RWPE1 (cell line): ENCODE results near the gene TRIM47.
"Not testable (repeated sequence)": the region's sequence is repeated elsewhere in the genome, so short reads cannot be mapped to it uniquely, and the experiment has no call there.

Experiments
- CTCF ChIA-PET: fragments of 350-600 bp; sonication (Branson Sonifier 250); formaldehyde crosslinking; extraction: SDS; loops from one replicate; lab custom pipeline; 2021; lab: Yijun Ruan, JAX
- POLR2A ChIA-PET: fragments of 400-600 bp; formaldehyde crosslinking; extraction: SDS; loops from one replicate; lab custom pipeline; 2020; ENCODE audit warnings: antibody characterized with exemption; ENCODE audit not compliant: low non-redundant PET; lab: Yijun Ruan, JAX
- DNase-seq: peaks from one replicate; pipeline ENCODE4 v3.0.0; 2012; ENCODE audit warnings: low spot score
- H3K27ac ChIP-seq: fragments of 450-650 bp; 2 replicates; pipeline ENCODE4 v1.5.1; 2017
- TF ChIP-seq, protein P1 (sequence below): fragments of 450-650 bp; conservative IDR thresholded peaks from 2 replicates; pipeline ENCODE4 v1.5.1; 2017; ENCODE audit warnings: low read depth, mild to moderate bottlenecking

The TRIM47 gene

DNA sequence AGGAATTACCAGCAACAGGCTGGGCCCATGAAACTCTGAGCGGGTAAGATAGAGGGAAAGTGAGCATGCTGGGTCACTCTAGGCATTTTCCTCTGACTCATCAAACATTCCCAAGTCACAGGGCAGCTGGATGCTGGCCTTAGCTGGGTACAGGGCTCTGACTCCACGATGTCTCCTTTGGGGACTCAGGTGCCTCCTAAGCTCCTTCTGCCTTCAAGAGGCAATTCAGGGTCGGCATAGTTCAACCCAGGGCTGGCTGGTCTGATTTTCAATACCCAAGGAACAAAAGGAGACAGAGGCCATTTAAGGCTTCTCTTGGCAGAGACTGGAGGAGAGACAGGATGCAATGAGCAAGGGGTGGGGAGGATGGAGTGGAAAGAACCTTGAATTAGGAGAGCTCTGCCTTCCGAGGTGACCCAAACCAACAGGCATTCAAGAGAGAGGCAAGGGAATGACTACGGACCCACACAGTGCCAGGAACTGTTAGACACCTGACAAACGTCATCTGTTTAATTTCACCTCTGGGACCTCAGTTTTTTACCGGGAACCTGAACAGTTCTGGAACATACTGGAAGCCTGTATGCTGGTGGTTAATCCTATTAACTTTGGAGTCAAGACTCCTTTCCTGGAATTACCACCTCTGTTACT is 24.2 kb downstream of the TRIM47 start:
- TF ChIP-seq, protein P1, sequence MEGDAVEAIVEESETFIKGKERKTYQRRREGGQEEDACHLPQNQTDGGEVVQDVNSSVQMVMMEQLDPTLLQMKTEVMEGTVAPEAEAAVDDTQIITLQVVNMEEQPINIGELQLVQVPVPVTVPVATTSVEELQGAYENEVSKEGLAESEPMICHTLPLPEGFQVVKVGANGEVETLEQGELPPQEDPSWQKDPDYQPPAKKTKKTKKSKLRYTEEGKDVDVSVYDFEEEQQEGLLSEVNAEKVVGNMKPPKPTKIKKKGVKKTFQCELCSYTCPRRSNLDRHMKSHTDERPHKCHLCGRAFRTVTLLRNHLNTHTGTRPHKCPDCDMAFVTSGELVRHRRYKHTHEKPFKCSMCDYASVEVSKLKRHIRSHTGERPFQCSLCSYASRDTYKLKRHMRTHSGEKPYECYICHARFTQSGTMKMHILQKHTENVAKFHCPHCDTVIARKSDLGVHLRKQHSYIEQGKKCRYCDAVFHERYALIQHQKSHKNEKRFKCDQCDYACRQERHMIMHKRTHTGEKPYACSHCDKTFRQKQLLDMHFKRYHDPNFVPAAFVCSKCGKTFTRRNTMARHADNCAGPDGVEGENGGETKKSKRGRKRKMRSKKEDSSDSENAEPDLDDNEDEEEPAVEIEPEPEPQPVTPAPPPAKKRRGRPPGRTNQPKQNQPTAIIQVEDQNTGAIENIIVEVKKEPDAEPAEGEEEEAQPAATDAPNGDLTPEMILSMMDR, result no peak
- DNase-seq, result peak; percentile 60
- ChIA-PET CTCF (interaction anchor here (0.5 to 2.4 kb wide), 6 partner anchors 9 to 543 kb away, joined by 3 to 12 read pairs (median 3); no protein-coding TSS in a partner anchor), POLR2A (interaction anchor here (2.1 kb wide), 1 partner anchor 9 kb away, joined by 11 read pairs; the partner anchor contains the start of gene UNC13D)
- H3K27ac ChIP-seq, result peak overlapping the region; percentile 92

DNA sequence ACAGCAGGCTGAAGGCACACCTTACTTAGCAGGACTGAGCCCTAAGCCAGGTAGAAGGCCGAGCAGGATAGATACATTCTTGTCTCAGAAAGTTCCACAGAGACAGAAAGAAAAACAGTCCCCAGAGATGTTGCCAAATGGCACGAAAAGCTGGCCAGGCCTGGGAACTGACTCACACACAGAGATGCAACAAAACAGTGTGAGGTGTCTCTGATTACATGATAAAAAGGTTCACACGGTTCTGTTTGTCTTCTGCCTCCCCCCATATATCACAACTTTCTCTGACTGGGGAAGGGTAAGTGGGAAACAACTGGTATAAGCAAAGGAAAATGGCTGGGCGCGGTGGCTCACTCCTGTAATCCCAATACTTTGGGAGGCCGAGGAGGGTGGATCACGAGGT is 24.9 kb downstream of the TRIM47 start:
- TF ChIP-seq, protein P1, result no peak
- peak overlapping the region; percentile 92 for H3K27ac ChIP-seq
- ChIA-PET POLR2A (interaction anchor here (0.6 kb wide), 1 partner anchor 14 kb away, joined by 6 read pairs; no protein-coding TSS in a partner anchor), CTCF (interaction anchor here (0.5 to 2.4 kb wide), 5 partner anchors 8 to 542 kb away, joined by 3 to 12 read pairs (median 3); no protein-coding TSS in a partner anchor)
- no peak for DNase-seq

DNA sequence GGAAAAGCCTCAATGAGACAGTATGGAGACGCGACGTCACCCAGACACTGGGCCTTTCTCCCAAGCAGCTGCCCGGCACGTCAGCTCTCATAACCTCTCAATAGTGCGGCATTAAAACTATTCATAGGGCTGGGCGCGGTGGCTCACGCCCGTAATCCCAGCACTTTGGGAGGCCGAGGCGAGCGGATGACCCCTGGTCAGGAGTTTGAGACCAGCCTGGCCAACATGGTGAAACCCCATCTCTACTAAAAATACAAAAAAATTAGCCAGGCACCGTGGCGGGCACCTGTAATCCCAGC is 26.7 kb downstream of the TRIM47 start:
- POLR2A ChIA-PET, DNase-seq, CTCF ChIA-PET: not testable (repeated sequence)

DNA sequence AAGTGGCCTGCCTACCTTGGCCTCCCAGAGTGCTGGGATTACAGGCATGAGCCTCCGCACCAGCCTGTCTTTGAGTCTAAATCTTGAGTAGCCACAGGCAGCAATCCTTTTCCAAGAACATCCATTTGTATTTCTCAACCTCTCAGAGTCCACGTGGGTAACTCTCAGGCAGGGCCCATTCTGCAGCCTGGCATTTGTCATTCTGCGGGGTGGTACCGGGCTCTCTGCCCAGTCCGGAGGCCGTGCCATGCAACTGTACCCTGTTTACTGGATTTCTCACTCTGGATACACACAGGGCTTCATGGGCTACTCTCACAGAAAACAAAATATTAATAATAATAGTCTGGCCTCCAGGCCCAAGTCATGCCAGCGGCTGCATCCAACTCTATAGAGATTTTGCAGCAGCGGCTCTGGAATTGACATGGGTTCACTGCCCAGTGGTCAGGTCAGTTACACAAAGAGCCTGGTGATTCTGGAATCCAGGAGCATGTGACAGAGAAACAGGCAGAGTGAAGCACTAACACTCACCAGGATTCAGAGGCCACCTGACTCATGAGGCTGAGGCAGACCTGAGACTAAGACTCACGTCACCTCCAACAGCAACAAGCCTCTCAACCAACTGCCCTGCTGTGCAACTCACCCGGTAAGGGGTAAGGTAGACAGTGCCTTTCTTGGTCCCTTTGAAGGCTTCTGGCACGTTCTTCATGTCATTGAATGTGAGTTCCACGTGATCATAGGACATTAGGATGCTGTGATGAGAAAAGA is 27.3 kb downstream of the TRIM47 start:
- CTCF ChIA-PET, result no interaction called here
- POLR2A ChIA-PET, result no interaction called here
- DNase-seq, result no peak
- peak overlapping the region; percentile 92 for H3K27ac ChIP-seq
- TF ChIP-seq, protein P1, result no peak

More for the DNA sequence above, 26.7 kb downstream of the TRIM47 start:
- peak overlapping the region; percentile 92 for H3K27ac ChIP-seq

- DNase-seq, result no peak
- POLR2A ChIA-PET, result interaction anchor here (1.3 kb wide), 1 partner anchor 9 kb away, joined by 3 read pairs; no protein-coding TSS in a partner anchor
- H3K27ac ChIP-seq, result peak overlapping the region; percentile 92
- CTCF ChIA-PET, result interaction anchor here (1.0 kb wide), 1 partner anchor 23 kb away, joined by 3 read pairs; no protein-coding TSS in a partner anchor
- TF ChIP-seq, protein P1, result no peak
Measured at GRCh38 chr17:75849724-75850123, 28.7 kb downstream of the TRIM47 start.

GRCh38 chr17:75849279-75849646 is 29.1 kb downstream of the TRIM47 start:
- peak overlapping the region; percentile 92 for H3K27ac ChIP-seq
- no peak for DNase-seq
- TF ChIP-seq, protein P1, result no peak
- ChIA-PET POLR2A (interaction anchor here (1.3 kb wide), 1 partner anchor 9 kb away, joined by 3 read pairs; no protein-coding TSS in a partner anchor), CTCF (interaction anchor here (0.6 to 1.0 kb wide), 2 partner anchors 15 to 22 kb away, joined by 3 to 4 read pairs; no protein-coding TSS in a partner anchor)
